Measurements from ENCODE around the gene RBM17. TPM values are rescaled to one million over a fixed set of nuclear protein-coding genes. Genes with fewer than 3 reads are reported as not detected.

Gene RBM17
- total RNA-seq, 1 experiment from 2014 or later: 129 TPM

DNA sequence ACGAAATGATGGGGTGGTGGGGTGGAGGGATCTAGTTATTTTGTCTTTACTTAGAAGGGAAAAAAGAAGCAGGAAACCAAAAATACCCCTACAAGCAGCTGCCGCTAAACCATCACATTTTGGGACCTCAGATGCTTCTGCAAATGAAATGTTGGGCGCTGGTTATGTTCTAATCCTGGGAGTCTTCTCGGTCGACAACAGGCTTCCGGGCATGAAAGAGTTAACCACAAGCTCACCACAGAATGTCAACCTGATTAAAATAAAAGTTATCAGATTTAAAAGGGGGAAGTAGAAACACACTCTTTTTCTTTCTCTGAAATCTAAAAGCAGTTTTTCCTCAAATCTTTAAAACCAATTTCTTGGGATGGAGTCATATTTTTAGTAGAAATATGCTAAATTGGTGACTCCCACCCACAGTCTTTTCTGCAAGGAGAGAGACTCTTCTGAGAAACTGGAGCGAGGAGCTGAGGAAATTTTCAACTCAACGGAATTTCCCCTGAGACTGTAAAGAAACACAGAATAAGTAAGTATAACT lies 43.5 kb upstream of the RBM17 start:
- Histone ChIP-seq H3K27ac (ENCODE audit: low read depth, low read length) (no peak overlapping the region), H3K4me2 (ENCODE audit: low read length) (no peak overlapping the region), H3K4me3 (replicated peaks in 1 of 2; ENCODE audit: low read depth in 1 of 2, low read length in 2 of 2) (no peak overlapping the region), H4K20me1 (ENCODE audit: insufficient read depth) (no peaks in the 10 kb centered on the region), H3K36me3 (ENCODE audit: control insufficient read depth in 1 of 2, insufficient read depth in 2 of 2, low read length in 2 of 2) (no peaks in the 10 kb centered on the region), H3K4me1 (ENCODE audit: control insufficient read depth in 1 of 2, insufficient read depth in 2 of 2, low read length in 2 of 2) (no peaks in the 10 kb centered on the region), H3K9ac (ENCODE audit: low read length) (no peak overlapping the region), H3K9me3 (ENCODE audit: control insufficient read depth in 1 of 2, insufficient read depth in 1 of 2, low read depth in 1 of 2, low read length in 2 of 2) (no peaks in the 10 kb centered on the region), H3K9me2 (ENCODE audit: insufficient read depth) (no peaks in the 10 kb centered on the region), H3K79me2 (ENCODE audit: insufficient read depth, low read length) (no peaks in the 10 kb centered on the region), H3K27me3 (ENCODE audit: insufficient read depth, low read length) (peaks cover 36% of the 10 kb centered on the region), H2AFZ (ENCODE audit: low read depth, low read length, poor library complexity, severe bottlenecking) (no peak overlapping the region)
- DNase-seq (ENCODE audit: low read depth, low spot score) (no peak), ATAC-seq (no peak)
- TF ChIP-seq SP1 (IDR thresholded peaks at IDR 0.05; ENCODE audit: low read depth) (no peak), RAD21 (IDR thresholded peaks at IDR 0.05; ENCODE audit: low read depth) (no peak), TCF7L2 (IDR thresholded peaks at IDR 0.05; ENCODE audit: borderline replicate concordance, extremely low read depth, insufficient read depth, insufficient read length) (no peak), CBX3 (IDR thresholded peaks at IDR 0.05; ENCODE audit: low read depth) (no peak), ZFX (IDR thresholded peaks at IDR 0.05) (no peak), JUND (IDR thresholded peaks at IDR 0.05) (no peak), POLR2A (IDR thresholded peaks at IDR 0.05; ENCODE audit: borderline replicate concordance, extremely low read depth, insufficient read depth, insufficient read length) (no peak), SRF (IDR thresholded peaks at IDR 0.05; ENCODE audit: low read depth) (no peak), YY1 (IDR thresholded peaks at IDR 0.05; ENCODE audit: extremely low read depth, insufficient replicate concordance, low read depth, low read length) (no peak), CEBPB (IDR thresholded peaks at IDR 0.05; ENCODE audit: low read depth) (no peak), SIN3A (IDR thresholded peaks at IDR 0.05; ENCODE audit: low read depth) (no peak), POLR2AphosphoS5 (IDR thresholded peaks at IDR 0.05; ENCODE audit: low read depth, low read length) (no peak), EZH2phosphoT487 (IDR thresholded peaks at IDR 0.05; ENCODE audit: borderline replicate concordance) (no peak), ZNF274 (IDR thresholded peaks at IDR 0.05; ENCODE audit: low read depth, low read length) (no peak)
- TF ChIP-seq, protein P1, sequence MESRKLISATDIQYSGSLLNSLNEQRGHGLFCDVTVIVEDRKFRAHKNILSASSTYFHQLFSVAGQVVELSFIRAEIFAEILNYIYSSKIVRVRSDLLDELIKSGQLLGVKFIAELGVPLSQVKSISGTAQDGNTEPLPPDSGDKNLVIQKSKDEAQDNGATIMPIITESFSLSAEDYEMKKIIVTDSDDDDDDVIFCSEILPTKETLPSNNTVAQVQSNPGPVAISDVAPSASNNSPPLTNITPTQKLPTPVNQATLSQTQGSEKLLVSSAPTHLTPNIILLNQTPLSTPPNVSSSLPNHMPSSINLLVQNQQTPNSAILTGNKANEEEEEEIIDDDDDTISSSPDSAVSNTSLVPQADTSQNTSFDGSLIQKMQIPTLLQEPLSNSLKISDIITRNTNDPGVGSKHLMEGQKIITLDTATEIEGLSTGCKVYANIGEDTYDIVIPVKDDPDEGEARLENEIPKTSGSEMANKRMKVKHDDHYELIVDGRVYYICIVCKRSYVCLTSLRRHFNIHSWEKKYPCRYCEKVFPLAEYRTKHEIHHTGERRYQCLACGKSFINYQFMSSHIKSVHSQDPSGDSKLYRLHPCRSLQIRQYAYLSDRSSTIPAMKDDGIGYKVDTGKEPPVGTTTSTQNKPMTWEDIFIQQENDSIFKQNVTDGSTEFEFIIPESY (IDR thresholded peaks at IDR 0.05; ENCODE audit: extremely low read depth, insufficient replicate concordance, low read length): no peak
- TF ChIP-seq, protein P2, sequence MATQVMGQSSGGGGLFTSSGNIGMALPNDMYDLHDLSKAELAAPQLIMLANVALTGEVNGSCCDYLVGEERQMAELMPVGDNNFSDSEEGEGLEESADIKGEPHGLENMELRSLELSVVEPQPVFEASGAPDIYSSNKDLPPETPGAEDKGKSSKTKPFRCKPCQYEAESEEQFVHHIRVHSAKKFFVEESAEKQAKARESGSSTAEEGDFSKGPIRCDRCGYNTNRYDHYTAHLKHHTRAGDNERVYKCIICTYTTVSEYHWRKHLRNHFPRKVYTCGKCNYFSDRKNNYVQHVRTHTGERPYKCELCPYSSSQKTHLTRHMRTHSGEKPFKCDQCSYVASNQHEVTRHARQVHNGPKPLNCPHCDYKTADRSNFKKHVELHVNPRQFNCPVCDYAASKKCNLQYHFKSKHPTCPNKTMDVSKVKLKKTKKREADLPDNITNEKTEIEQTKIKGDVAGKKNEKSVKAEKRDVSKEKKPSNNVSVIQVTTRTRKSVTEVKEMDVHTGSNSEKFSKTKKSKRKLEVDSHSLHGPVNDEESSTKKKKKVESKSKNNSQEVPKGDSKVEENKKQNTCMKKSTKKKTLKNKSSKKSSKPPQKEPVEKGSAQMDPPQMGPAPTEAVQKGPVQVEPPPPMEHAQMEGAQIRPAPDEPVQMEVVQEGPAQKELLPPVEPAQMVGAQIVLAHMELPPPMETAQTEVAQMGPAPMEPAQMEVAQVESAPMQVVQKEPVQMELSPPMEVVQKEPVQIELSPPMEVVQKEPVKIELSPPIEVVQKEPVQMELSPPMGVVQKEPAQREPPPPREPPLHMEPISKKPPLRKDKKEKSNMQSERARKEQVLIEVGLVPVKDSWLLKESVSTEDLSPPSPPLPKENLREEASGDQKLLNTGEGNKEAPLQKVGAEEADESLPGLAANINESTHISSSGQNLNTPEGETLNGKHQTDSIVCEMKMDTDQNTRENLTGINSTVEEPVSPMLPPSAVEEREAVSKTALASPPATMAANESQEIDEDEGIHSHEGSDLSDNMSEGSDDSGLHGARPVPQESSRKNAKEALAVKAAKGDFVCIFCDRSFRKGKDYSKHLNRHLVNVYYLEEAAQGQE (IDR thresholded peaks at IDR 0.05; ENCODE audit: low read depth): no peak
- TF ChIP-seq, protein P3, sequence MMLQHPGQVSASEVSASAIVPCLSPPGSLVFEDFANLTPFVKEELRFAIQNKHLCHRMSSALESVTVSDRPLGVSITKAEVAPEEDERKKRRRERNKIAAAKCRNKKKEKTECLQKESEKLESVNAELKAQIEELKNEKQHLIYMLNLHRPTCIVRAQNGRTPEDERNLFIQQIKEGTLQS (IDR thresholded peaks at IDR 0.05): no peak
- TF ChIP-seq, protein P4, sequence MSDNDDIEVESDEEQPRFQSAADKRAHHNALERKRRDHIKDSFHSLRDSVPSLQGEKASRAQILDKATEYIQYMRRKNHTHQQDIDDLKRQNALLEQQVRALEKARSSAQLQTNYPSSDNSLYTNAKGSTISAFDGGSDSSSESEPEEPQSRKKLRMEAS (IDR thresholded peaks at IDR 0.05): no peak
- TF ChIP-seq, protein P5, sequence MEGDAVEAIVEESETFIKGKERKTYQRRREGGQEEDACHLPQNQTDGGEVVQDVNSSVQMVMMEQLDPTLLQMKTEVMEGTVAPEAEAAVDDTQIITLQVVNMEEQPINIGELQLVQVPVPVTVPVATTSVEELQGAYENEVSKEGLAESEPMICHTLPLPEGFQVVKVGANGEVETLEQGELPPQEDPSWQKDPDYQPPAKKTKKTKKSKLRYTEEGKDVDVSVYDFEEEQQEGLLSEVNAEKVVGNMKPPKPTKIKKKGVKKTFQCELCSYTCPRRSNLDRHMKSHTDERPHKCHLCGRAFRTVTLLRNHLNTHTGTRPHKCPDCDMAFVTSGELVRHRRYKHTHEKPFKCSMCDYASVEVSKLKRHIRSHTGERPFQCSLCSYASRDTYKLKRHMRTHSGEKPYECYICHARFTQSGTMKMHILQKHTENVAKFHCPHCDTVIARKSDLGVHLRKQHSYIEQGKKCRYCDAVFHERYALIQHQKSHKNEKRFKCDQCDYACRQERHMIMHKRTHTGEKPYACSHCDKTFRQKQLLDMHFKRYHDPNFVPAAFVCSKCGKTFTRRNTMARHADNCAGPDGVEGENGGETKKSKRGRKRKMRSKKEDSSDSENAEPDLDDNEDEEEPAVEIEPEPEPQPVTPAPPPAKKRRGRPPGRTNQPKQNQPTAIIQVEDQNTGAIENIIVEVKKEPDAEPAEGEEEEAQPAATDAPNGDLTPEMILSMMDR (IDR thresholded peaks at IDR 0.05 in 2 of 3, conservative IDR thresholded peaks at IDR 0.05 in 1 of 3; ENCODE audit: borderline replicate concordance in 1 of 3, insufficient read depth in 1 of 3, low read depth in 2 of 3, low read length in 2 of 3): no peak
- RAD21 ChIA-PET (ENCODE audit: low non-redundant PET in 1 of 2, low total read pairs in 2 of 2, uncharacterized antibody in 2 of 2, unreplicated experiment in 2 of 2): no interaction called here
- intact Hi-C loops (cut with micrococcal nuclease): no loop called here
- POLR2A ChIA-PET: no interaction called here
- no TSS peak for BruUV-seq (replicated peaks)
- CTCF ChIA-PET: no interaction called here

All from HCT116 (cell line).